Stimulated activated memory B cell treated with anti-CD40 and anti-IgM and Interleukin-4, amounts not matched to agents 10 μg/mL and 1 μg/mL and 100 μg/mL, for 72 hours (primary cell): ENCODE results near the gene STRIP2.
"Not testable (repeated sequence)": the region's sequence is repeated elsewhere in the genome, so short reads cannot be mapped to it uniquely, and the experiment has no call there.

ENCODE experiments used
- ATAC-seq: fragments of 150-1000 bp; cut with Tn5 transposase; 2 replicates; pipeline ENCODE4 v1.10.0; 2021
- H3K27ac Mint-ChIP-seq: one replicate; pipeline ENCODE4 v1.8.0; 2022; ENCODE audit warnings: mild to moderate bottlenecking, mixed read lengths
- H3K27me3 Mint-ChIP-seq: one replicate; pipeline ENCODE4 v1.8.0; 2022; ENCODE audit warnings: mixed read lengths
- H3K36me3 Mint-ChIP-seq: one replicate; pipeline ENCODE4 v1.8.0; 2022; ENCODE audit warnings: mixed read lengths
- H3K4me1 Mint-ChIP-seq: one replicate; pipeline ENCODE4 v1.8.0; 2022; ENCODE audit warnings: mixed read lengths
- H3K4me3 Mint-ChIP-seq: one replicate; pipeline ENCODE4 v1.8.0; 2022; ENCODE audit warnings: mild to moderate bottlenecking, moderate library complexity, mixed read lengths
- H3K9me3 Mint-ChIP-seq: one replicate; pipeline ENCODE4 v1.8.0; 2022; ENCODE audit warnings: mixed read lengths

STRIP2 gene

DNA sequence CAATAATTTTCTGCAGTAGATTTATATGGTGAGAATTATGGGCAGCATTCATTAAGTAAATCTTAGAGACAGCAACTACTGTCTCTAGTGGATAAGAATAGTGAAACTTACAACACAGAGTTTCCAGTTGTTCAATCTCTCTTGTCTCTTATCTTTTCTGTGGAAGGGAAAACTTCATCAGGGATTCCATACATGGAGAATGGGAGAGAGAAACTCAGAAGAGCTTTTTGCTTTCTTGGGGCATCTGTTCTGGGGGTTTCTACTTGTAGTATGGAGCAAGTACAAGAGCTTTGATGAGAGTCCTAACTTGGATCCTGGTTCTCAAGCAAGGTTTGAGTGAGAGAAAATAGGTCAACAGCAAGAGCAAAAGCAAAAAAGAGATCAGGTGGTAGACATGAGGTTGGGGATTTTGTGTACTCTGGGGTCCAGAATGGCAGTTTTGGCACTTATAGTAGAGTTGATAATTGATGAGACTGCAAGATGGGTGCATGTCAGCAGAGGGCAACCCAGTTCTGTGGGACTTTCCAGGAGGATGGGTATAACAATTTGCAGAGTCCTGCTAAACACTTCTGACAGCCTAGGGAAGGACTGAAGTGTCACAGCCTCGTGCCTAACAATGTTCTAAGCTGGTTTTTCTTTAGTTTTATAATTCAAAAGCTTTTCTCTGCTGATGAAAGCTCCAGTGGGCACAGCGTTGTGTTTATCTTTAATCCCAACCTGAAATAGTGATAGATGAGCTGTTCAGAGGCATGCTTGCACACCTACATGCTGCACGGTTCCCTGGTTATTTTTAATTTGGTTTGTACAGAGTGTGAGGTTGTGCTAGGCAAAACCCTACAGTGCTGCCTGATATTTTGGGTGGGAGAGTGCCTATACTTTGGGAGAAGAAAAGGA is 32.0 kb upstream of the STRIP2 start:
- H3K27me3 Mint-ChIP-seq = no peaks in the 10 kb centered on the region
- H3K9me3 Mint-ChIP-seq = no peaks in the 10 kb centered on the region
- H3K4me3 Mint-ChIP-seq = no peak overlapping the region
- no peaks in the 10 kb centered on the region for H3K4me1 Mint-ChIP-seq
- no peak for ATAC-seq
- H3K36me3 Mint-ChIP-seq = peaks cover 15% of the 10 kb centered on the region
- H3K27ac Mint-ChIP-seq = no peak overlapping the region

DNA sequence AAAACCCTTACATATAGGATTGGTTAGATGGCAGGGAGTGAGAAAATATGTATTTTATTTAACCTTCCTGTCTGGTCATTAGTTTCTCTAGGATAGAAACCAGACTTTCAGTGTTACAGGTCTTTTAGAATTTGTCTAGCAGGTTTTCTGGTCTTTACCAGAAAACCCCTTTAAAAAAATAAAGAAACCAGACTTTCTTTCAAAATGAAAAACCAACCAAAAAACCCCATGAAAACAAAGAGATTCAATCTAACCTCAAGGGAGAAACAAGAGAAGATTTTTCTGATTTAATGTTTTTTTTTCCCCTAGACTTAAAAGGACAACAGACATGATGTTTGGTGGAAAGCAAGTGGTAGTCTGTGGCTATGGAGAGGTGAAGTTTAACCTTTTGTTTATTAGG is 28.7 kb upstream of the STRIP2 start:
- Mint-ChIP-seq H3K4me1 (no peaks in the 10 kb centered on the region), H3K27me3 (no peaks in the 10 kb centered on the region), H3K27ac (no peak overlapping the region), H3K9me3 (no peaks in the 10 kb centered on the region), H3K4me3 (no peak overlapping the region), H3K36me3 (peaks cover 37% of the 10 kb centered on the region)
- no peak for ATAC-seq

DNA sequence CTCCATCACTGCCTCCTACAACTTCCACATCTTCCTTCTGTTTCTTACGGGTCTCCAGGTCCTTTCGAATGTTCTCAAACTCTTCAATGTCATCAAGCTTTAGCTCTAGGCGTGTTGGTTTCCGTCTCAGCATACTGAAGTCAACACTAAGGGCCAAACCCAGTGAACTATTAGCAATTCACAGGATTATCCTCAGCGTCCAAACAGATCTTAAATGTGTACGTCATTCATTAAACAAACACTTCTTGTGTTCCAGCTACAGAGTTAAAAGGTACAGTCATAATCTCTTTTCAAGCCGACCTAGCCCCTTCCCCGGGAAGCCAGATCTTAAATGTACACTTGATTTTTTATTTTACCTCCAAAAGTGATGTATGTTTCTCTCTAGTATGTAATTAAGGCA is 24.0 kb upstream of the STRIP2 start:
- H3K27ac Mint-ChIP-seq, H3K4me1 Mint-ChIP-seq, H3K9me3 Mint-ChIP-seq, H3K27me3 Mint-ChIP-seq, H3K4me3 Mint-ChIP-seq, ATAC-seq: not testable (repeated sequence)
- peaks cover 77% of the 10 kb centered on the region for H3K36me3 Mint-ChIP-seq

DNA sequence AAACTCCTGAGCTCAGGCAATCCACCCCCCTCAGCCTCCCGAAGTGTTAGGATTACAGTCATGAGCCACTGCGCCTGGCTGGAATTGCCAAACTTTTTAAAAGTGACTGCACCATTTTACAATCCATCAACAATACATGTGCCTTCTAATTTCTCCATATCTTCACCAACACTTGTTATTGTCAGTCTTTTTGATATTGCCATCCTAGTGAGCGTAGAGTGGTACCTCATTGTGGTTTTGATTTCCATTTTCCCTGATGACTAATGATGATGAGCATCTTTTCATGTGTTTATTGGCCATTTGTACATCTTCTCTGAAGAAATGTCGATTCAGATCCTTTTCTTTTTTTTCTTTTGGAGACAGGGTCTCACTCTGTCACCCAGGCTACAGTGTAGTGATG is 21.7 kb upstream of the STRIP2 start:
- Mint-ChIP-seq H3K9me3 (peaks cover 3% of the 10 kb centered on the region), H3K4me3 (no peak overlapping the region), H3K27me3 (no peaks in the 10 kb centered on the region), H3K4me1 (no peaks in the 10 kb centered on the region), H3K27ac (no peak overlapping the region), H3K36me3 (peaks cover 78% of the 10 kb centered on the region)
- ATAC-seq = no peak

DNA sequence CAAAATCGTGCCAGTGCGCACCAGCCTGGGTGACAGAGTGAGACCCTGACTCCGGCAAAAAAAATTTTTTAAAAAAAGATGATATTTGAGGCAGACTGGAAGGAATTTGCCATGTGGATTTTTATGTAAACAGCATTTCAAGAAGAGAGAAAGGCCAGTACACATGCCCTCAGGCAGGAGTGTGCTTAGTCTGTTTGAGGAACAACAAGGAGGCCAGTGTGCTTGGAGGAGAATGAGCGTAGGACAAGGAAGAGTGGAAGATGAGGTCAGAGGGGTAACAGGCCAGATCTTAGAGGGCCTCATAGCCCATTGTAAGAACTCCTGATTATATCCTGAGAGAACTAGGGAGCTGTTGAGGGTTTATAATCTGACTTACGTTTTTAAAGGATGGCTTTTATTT is 17.2 kb upstream of the STRIP2 start:
- no peaks in the 10 kb centered on the region for H3K27me3 Mint-ChIP-seq
- peaks cover 47% of the 10 kb centered on the region for H3K36me3 Mint-ChIP-seq
- no peak overlapping the region for H3K27ac Mint-ChIP-seq
- no peak for ATAC-seq
- no peak overlapping the region for H3K4me3 Mint-ChIP-seq
- H3K9me3 Mint-ChIP-seq = peaks cover 3% of the 10 kb centered on the region
- H3K4me1 Mint-ChIP-seq = no peaks in the 10 kb centered on the region

DNA sequence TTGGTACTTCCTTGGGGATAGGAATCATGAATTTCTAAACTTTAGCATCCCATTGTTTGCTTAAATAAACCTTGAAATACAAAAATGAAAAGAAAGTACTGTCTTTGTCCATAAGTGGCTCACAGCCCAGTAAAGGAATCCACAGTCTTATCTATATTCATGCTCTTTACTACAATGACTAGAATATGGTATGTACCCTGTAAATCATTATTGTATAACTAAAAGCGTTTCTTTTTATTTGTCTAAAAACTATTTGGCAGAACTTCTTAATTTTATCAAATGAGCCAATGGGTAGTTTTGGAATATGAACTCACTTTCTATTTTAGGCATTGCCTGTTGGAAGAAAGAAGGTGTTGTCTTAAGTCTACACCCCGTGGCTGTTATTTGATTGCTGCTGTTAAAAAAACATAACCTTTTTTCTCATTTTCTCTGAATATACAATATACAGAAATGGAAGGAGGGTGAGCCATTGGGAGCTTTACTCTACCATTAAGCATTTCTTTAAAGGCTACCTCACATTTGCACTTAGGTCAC is 12.4 kb upstream of the STRIP2 start:
- Mint-ChIP-seq H3K36me3 (peaks cover 40% of the 10 kb centered on the region), H3K4me3 (no peak overlapping the region), H3K9me3 (no peaks in the 10 kb centered on the region), H3K4me1 (no peaks in the 10 kb centered on the region), H3K27ac (no peak overlapping the region), H3K27me3 (no peaks in the 10 kb centered on the region)
- no peak for ATAC-seq

DNA sequence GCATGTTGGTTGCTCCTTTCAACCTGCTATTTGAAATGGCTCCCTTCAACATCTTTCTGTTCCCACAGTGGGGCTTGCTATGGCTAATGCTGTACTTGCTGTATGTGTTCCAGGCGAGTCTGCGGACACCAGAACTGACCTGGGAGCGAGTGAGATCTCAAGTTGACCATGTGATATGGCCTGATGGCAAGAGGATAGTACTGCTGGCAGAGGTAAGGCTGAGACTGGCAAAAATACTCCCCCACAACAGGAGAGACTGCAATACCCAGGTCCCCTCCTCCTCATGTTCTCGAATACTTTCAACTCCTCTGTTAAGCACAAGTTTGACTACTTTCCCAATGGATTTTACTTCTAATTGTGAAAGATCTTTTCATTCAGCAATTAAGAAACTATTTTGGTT is 11.5 kb upstream of the STRIP2 start:
- no peaks in the 10 kb centered on the region for H3K9me3 Mint-ChIP-seq
- no peak overlapping the region for H3K27ac Mint-ChIP-seq

DNA sequence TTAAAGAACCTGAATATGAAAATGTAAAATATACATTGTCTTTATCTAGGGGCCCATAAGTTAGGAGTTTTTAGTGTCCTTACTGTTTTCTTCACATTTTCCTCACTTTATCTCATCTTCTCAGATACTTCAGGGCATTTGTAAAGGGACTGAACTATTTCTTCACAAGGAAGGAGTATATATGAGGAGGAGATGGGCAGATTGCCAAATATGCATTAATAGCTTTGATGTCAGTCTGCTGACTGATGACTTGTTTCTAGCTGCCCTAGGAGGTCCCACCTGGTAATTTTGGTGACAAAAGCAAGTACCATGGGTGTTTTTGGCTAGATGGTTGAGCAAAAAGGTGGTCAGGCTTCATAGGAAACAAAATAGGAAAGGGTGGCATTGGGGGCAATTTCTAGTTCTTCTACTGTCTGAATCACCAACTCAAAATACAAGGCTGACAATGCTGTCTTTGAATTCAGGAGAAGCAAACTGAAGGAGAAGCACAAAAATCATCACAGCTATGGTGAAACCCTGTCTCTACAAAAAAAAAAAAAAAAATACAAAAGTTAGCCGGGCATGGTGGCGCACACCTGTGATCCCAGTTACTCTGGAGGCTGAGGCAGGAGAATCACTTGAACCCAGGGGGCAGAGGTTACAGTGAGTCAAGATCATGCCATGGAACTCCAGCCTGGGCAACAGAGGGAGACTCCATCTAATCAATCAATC is 10.4 kb upstream of the STRIP2 start:
- Mint-ChIP-seq H3K27ac (no peak overlapping the region), H3K9me3 (no peaks in the 10 kb centered on the region), H3K36me3 (peaks cover 47% of the 10 kb centered on the region), H3K4me1 (no peaks in the 10 kb centered on the region), H3K27me3 (no peaks in the 10 kb centered on the region), H3K4me3 (no peak overlapping the region)
- ATAC-seq = no peak

More for the DNA sequence above, 11.5 kb upstream of the STRIP2 start:
- no peak for ATAC-seq
- Mint-ChIP-seq H3K36me3 (peaks cover 48% of the 10 kb centered on the region), H3K4me3 (no peak overlapping the region), H3K4me1 (no peaks in the 10 kb centered on the region), H3K27me3 (no peaks in the 10 kb centered on the region)

DNA sequence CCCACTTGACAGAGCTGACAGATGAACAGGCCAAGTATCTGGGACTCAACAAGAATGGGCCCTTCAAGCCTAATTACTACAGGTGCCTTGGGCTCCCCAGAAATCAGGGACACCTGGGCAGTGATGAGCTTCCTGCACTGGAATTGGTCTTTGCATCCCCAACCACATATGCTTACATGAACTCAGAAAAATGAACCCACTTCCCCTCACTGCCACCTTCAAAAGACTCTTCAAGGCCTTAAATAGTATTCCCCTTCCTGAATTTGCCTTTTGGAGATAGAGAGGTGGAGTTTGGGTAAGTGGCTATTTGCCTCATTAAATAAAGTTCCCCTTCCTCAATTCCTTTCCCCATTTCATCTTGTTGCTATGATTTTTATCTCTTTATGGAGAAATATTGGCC is 7.8 kb upstream of the STRIP2 start:
- no peak overlapping the region for H3K4me3 Mint-ChIP-seq
- H3K4me1 Mint-ChIP-seq = no peaks in the 10 kb centered on the region
- no peaks in the 10 kb centered on the region for H3K27me3 Mint-ChIP-seq
- H3K36me3 Mint-ChIP-seq = peaks cover 51% of the 10 kb centered on the region
- ATAC-seq = no peak
- no peak overlapping the region for H3K27ac Mint-ChIP-seq
- H3K9me3 Mint-ChIP-seq = no peaks in the 10 kb centered on the region

DNA sequence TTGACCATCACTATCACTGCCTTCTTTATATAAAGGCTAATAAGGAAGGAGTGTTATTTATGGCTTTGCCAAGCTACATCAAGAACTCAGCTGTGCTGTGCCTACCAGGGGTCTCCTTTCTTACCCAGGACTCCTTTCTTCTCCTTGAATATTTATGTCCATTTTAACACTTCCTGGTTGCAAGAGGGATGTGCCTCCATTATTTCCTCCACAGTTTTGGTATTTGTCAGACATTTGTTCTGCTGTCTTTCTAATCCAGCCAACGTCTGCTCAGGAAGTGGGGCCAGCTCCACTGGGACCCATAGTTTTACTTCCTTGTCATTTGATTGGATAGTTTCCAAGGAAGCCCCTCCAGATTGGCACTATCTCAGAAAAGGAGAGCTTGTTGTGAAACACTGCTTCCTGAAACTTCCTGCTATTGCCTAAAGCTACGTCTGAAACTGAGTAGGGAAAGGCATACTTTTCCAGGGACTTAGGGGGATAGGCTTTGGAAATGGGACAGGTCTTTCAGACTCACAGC is 6.6 kb upstream of the STRIP2 start:
- Mint-ChIP-seq H3K27me3 (peaks cover 3% of the 10 kb centered on the region), H3K4me3 (no peak overlapping the region), H3K4me1 (peaks cover under 1% of the 10 kb centered on the region), H3K36me3 (peaks cover 47% of the 10 kb centered on the region), H3K9me3 (no peaks in the 10 kb centered on the region), H3K27ac (no peak overlapping the region)
- ATAC-seq = no peak

DNA sequence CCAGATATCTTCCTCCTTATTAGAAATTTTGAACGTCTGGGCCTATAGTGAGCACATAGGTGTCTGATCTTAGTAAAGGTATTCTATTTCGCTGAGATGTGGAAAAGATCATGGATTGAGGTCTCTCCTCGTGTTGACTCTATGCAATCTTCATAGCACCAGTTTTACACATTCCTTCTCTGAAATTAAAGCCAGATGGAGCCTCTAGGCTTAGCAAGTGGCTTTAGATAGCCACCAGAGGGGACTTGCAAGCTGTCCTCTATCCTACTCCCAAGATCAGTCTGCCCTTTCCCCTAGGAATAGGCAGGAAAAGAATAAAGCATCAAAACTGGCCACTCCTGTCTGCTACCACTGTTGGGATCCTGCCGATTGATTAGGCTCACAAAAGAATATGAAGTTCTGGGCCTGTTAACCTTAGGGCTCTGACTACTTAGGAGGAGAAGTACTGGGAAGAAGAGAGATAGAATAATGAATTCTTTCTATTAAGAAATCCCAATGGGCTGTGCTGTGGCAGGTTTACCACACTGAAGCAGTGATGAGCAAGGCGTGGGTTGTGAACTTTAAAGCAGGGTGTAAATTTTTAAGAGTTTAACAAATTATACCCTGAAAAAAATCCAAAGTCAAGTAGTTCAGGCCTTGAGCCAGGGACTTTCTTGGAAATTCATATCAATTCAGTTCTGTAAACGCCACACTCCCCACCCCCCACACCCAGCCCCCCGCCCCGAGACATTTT is 2.2 kb upstream of the STRIP2 start:
- Mint-ChIP-seq H3K9me3 (no peaks in the 10 kb centered on the region), H3K27ac (no peak overlapping the region), H3K4me3 (no peak overlapping the region), H3K36me3 (peaks cover 19% of the 10 kb centered on the region), H3K27me3 (peaks cover 33% of the 10 kb centered on the region), H3K4me1 (peaks cover 20% of the 10 kb centered on the region)
- ATAC-seq = no peak

DNA sequence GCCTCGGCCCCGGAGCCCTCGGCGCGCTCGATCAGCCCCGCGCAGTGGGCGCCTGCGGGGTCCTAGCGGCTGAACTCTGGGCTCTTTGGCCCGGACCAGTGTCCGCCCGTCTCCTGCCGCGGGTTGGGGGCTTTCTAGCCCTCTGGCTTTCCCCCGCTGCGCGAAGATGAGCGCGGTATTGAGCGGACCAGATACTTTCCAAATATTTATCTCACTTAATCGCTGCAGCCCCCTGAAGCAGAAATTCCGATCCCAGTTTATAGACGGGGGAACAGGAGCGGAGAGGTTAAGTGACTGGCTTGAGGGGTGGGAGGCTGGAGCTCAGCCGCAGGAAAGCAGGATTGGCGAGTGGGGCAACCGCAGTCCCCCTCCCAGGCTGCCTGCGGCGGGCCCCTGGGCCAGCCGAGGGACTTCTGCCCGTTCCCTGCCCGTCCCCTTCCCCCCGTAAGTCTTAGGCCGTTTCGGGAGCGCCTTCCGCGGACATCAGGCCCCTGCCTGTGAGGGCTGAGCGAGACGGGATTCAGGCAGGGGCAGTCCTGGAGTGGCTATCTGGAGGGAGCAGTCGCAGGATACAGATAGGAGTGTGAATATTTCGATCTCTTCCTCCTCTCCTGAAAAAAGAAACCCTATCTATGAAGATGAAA is 565 bp downstream of the STRIP2 start:
- Mint-ChIP-seq H3K27me3 (peaks cover 33% of the 10 kb centered on the region), H3K36me3 (no peaks in the 10 kb centered on the region), H3K4me3 (peak overlapping the region; percentile 93), H3K27ac (no peak overlapping the region), H3K9me3 (no peaks in the 10 kb centered on the region), H3K4me1 (peaks cover 20% of the 10 kb centered on the region)
- no peak for ATAC-seq

DNA sequence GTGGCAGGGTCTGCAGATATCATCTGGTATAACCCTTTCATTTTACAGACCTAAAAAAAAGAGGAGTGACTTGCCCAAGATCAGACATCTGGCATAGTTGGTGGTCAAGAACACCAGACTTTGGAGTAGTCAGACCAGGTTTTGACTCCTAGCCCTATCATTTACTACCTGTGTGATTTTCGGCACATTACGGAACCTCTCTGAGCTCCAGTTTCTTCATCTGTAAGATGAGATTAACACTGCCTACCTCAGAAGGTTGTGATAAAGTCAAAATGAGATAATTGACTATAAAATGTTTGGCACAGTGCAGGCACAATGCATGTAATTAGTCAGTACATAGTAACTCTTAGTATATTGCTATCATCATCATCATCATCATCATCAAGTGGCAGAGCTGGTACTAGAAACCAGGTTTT is 1.2 kb downstream of the STRIP2 start:
- peaks cover 33% of the 10 kb centered on the region for H3K27me3 Mint-ChIP-seq
- H3K4me3 Mint-ChIP-seq = peak overlapping the region; percentile 93
- no peak for ATAC-seq
- H3K9me3 Mint-ChIP-seq = no peaks in the 10 kb centered on the region
- H3K4me1 Mint-ChIP-seq = peaks cover 20% of the 10 kb centered on the region
- H3K36me3 Mint-ChIP-seq = no peaks in the 10 kb centered on the region
- no peak overlapping the region for H3K27ac Mint-ChIP-seq

DNA sequence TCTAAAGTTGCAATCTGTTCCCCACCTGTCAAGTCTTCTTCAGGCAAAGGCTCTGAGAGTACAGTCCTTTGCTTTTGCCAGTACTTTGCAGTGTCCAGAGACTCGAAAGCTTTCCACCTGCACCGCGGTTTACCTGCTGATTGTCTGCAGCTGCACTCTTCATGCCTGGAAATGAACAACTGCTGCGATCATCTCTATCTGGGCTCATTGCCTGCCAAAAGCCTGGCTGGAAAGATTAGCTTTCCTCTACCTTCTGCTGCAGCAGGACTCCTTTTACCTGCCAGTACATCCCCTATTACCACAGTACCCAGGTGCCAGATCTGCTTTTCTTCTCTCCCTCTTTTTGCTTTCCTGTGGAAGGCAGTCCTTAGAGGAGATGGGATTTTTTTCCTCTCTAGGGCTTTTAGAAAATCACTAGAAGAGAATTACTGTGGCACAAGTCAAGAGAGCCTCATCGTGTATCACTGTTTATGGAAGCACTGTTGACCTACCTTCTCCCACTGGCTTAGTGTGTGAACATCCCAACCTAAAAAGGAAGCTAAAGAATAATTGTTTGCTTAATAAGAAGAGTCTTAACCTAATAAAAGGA is 2.2 kb downstream of the STRIP2 start:
- ATAC-seq = no peak
- no peak overlapping the region for H3K4me3 Mint-ChIP-seq
- peaks cover 33% of the 10 kb centered on the region for H3K27me3 Mint-ChIP-seq
- H3K9me3 Mint-ChIP-seq = no peaks in the 10 kb centered on the region
- H3K4me1 Mint-ChIP-seq = peaks cover 20% of the 10 kb centered on the region
- H3K36me3 Mint-ChIP-seq = no peaks in the 10 kb centered on the region
- no peak overlapping the region for H3K27ac Mint-ChIP-seq
